C4-2B (cell line): ENCODE measurements around the gene SNRNP70.
A peak's percentile ranks its signal among the peaks of the same experiment; 100 is the strongest.
"Not testable (repeated sequence)": the region's sequence is repeated elsewhere in the genome, so short reads cannot be mapped to it uniquely, and the experiment has no call there.

Source experiments
- H3K27ac ChIP-seq: fragments of 450-650 bp; 2 replicates; pipeline ENCODE4 v1.5.1; 2017
- CTCF ChIP-seq: fragments of 450-650 bp; conservative IDR thresholded peaks from 2 replicates; pipeline ENCODE4 v1.5.1; 2017; ENCODE audit warnings: mild to moderate bottlenecking
- ZFX ChIP-seq: fragments of 450-650 bp; IDR thresholded peaks from 2 replicates; pipeline ENCODE4 v1.6.1; 2017

Gene SNRNP70

DNA sequence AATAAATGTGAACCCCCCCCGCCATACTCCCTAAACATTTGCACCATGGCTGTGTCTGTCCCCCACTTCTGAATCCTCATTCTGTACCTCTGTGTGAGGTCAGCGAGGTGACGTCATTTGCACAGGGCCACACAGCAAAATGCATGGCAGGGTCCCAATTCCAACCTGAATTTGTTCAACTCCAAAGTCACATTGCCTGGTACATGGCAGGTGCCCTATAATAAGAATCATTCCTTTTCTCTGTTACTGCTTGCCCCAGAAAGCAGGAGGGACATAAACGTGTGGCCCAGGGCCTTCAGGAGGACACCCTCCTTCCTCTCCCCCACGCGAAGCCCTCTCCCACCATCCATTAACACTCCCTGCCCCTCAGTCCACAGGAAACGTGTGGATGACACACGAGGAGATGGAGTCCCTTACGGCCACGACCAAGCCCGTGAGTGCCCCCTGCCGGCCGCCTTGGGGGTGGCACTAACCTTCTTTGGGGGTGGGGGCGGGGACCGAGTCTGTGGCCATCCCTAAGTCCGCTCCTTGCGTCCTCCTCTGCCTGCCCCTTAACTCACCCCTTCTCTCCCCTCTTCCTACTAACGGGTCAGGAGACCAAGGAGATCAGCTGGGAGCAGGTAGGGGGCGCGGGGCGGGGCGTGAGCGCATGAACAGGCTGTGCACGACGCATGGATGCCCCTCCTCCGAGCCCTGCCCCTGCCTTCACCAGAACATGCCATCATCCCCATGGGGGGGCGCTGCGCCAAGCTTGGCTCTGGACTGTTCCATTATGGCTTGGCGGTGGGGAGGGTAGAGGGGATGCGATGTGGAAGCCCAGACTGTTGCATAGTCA lies 60.5 kb downstream of the SNRNP70 start:
- H3K27ac ChIP-seq, result no peak overlapping the region
- TF ChIP-seq ZFX (no peak), CTCF (peak; percentile 97)

GRCh38 chr19:49146408-49146770 lies 61.1 kb downstream of the SNRNP70 start:
- not testable (repeated sequence) for H3K27ac ChIP-seq

GRCh38 chr19:49148044-49148682 lies 62.9 kb downstream of the SNRNP70 start:
- TF ChIP-seq ZFX (no peak), CTCF (no peak)
- peak overlapping the region; percentile 95 for H3K27ac ChIP-seq

DNA sequence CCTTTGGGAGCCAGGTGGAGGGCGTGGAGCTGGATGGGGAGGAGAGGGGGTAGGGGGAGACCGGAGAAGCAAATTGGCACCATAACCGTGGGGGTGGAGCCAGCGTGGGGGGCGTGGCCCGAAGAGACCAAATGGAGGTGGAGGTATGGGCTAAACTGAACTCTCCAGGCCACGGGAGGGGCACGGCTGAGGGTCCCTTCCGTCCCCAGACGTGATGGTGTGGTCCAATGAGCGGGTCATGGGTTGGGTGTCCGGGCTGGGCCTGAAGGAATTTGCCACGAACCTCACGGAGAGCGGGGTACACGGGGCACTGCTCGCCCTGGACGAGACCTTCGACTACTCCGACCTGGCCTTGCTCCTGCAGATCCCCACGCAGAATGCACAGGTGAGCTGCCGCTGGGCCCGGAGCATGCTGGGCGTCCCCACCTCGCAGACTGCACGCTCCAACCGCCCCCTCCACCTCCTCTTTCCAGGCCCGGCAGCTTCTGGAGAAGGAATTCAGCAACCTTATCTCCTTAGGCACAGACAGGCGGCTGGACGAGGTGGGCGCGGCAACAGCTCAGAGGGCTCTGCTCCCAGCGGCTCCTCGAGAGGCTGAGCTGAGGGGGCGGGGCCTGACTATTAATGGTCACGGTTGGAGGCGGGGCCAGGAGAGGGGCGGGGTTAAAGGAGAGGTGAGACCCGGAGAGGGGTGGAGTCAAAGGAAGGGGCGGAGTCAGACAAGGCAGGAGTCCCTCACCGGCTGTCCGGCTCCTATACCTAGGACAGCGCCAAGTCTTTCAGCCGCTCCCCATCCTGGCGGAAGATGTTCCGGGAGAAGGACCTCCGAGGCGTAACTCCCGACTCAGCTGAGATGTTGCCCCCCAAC lies 63.8 kb downstream of the SNRNP70 start:
- TF ChIP-seq ZFX, result no peak
- TF ChIP-seq CTCF, result no peak
- peak overlapping the region; percentile 95 for H3K27ac ChIP-seq

DNA sequence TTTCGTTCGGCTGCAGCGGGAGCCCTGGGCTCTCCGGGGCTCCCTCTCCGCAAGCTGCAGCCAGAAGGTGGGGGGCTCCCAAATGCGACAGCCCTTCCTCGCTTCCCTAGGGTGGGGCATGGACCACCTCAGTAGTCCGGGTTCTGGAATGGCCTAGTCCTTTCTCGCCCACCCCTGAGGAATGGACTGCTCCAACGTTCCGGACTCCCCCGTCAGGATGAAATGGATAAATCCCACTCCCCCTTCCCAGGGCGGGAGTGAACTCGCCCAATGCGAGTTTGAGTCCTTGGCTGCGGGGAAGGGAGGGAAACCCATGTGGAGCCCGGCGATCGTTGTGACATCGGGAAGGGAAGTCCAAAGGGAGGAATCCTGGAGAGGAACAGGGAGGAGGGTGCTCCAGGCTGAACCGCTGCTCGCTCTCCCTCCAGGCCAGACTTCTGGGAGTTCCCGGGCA lies 64.4 kb downstream of the SNRNP70 start:
- TF ChIP-seq CTCF (no peak), ZFX (no peak)
- peak overlapping the region; percentile 95 for H3K27ac ChIP-seq

DNA sequence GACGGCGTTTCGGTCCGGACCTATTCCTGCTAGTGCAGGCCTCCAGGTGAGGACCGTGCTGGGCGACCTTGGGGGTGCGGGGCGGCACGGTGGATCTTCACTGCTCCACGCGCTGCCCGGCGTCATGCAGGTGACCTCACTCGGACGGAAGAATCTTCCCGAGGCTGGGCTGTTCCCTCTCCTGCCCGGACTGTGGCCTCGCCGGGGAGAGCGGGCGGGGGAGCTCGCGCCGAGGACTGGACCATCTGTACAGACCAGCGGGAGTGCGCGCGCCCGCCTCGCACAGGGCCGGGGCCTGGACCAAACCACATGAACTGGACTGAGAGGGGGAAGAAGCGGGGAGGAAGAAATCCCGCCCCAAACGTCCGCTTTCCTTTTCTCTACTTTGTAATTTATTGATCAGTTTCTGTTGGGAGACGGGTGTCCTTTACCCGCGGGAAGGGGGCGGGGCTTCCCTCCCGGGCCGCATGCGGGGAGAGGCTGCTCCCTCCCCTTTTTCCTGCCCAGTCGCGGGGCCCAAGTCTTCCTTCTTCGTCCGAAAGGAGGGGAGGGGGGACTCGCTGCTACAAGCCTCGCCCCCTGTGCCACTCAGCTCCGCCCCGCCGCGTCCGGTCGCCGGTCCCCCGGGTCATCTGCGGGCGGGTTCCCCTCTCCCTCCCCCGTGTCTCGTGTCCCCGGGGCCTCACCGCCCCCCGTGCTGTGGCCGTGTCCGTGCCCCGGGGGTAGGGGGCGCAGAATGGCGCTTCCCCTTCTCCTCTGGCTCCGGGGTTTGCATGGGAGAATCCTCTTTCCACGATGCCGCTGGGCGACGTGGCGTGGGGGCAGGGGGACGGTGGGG lies 65.1 kb downstream of the SNRNP70 start:
- peak overlapping the region; percentile 95 for H3K27ac ChIP-seq
- TF ChIP-seq ZFX (peak; percentile 44; the same call in 1 of the 2 replicates), CTCF (no peak)

GRCh38 chr19:49150944-49151243 lies 65.6 kb downstream of the SNRNP70 start:
- TF ChIP-seq ZFX (no peak), CTCF (no peak)
- H3K27ac ChIP-seq, result peak overlapping the region; percentile 95
